Gastroesophageal sphincter (tissue), 4 donors: ENCODE results near the gene BRD7. TPM values are rescaled to one million over a fixed set of nuclear protein-coding genes. Genes with fewer than 3 reads are reported as not detected.

Experiments
- ATAC-seq: fragments of 150-250 bp; one replicate; pipeline ENCODE4 v1.9.1; 2016; ENCODE audit warnings: mild to moderate bottlenecking, moderate library complexity
- H3K27ac ChIP-seq, 4 donors: fragments of 200-600 bp; sonication (generic) in 3 of 4; 1 replicate in 3 of 4; 2 replicates in 1 of 4; pipeline ENCODE4 v1.5.1; 2016 to 2019
- H3K27me3 ChIP-seq: fragments of 200-600 bp; sonication (generic); one replicate; pipeline ENCODE4 v1.5.1; 2019
- H3K36me3 ChIP-seq, 2 donors: fragments of 200-600 bp; sonication (generic); one replicate each; pipeline ENCODE4 v1.5.1; 2019; ENCODE audit warnings: control low read depth in 1 of 2
- H3K4me1 ChIP-seq, 3 donors: fragments of 200-600 bp; sonication (generic); 1 replicate in 2 of 3; 2 replicates in 1 of 3; pipeline ENCODE4 v1.5.1; 2016 to 2019; ENCODE audit warnings: control low read depth in 2 of 3
- H3K4me3 ChIP-seq, 2 donors: fragments of 200-600 bp; sonication (generic); one replicate each; pipeline ENCODE4 v1.5.1; 2019; ENCODE audit warnings: mild to moderate bottlenecking in 1 of 2, moderate library complexity in 1 of 2
- H3K9me3 ChIP-seq, 3 donors: fragments of 200-600 bp; sonication (generic); one replicate each; pipeline ENCODE4 v1.5.1; 2017 to 2019; ENCODE audit warnings: control low read depth in 2 of 3
- CTCF ChIP-seq, 4 experiments: fragments of 200-600 bp in 2 of 4; fragments of 450-650 bp in 2 of 4; sonication (generic) in 1 of 4; IDR thresholded peaks; one replicate each; pipeline ENCODE4 v1.5.1; 2017 to 2019; ENCODE audit warnings: antibody characterized with exemption in 4 of 4, mild to moderate bottlenecking in 2 of 4, moderate library complexity in 2 of 4
- EP300 ChIP-seq: sonication (generic); formaldehyde crosslinking; IDR thresholded peaks from one replicate; pipeline ENCODE4 v1.6.1; 2017; ENCODE audit warnings: antibody characterized with exemption, mild to moderate bottlenecking
- POLR2A ChIP-seq, 2 donors: fragments of 450-650 bp; IDR thresholded peaks; one replicate each; pipeline ENCODE4 v1.6.1; 2017; ENCODE audit warnings: antibody characterized with exemption in 2 of 2, mild to moderate bottlenecking in 2 of 2, moderate library complexity in 1 of 2
- POLR2AphosphoS5 ChIP-seq: sonication (generic); formaldehyde crosslinking; IDR thresholded peaks from one replicate; pipeline ENCODE4 v1.6.1; 2017; ENCODE audit warnings: antibody characterized with exemption
- WGBS, 2 donors: methylation state at CpG; one replicate each; pipeline ENCODE4 v1.1.5; 2018; ENCODE audit warnings: low coverage in 1 of 2; 5-methylcytosine and 5-hydroxymethylcytosine counted together
- total RNA-seq, 4 donors: library from RNA; depleted of rRNA; stranded (reverse); fragments of >200 nt; gene quantifications; one replicate each; pipeline ENCODE4 v1.1.0, GENCODE V29; 2016

Gene BRD7
- total RNA-seq, 4 donors from 2014 or later, result 59.1 to 84.0 (median 70.5) TPM

DNA sequence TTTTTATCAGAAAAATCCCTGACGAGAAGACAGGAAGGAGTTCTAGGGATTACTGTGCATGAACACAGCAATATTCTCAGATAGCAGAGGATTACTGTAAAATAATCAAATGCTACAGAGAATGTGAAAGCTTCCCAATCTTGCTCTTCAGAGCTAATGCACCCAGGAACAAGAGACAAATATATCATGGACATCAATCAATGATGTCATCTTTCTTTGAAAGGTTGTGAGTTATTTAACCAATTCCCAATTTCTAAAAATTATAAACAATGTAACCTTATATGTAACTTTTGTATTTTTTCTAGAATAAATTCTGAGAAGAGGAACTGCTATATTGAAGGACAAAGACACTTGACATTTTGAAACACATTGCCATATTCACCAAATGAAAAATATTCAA lies 46.5 kb downstream of the BRD7 start:
- H3K36me3 ChIP-seq, result peaks cover 7 to 89% of the 10 kb centered on the region in 2 donors
- no peak overlapping the region for H3K4me3 ChIP-seq
- no peak for TF ChIP-seq POLR2AphosphoS5
- TF ChIP-seq CTCF (IDR thresholded peaks at IDR 0.05), result no peak
- no peak for TF ChIP-seq POLR2A (IDR thresholded peaks at IDR 0.05)
- TF ChIP-seq EP300, result no peak
- H3K4me1 ChIP-seq, result peaks cover 0 to 31% (median 0%) of the 10 kb centered on the region in 3 donors
- no peaks in the 10 kb centered on the region for H3K27me3 ChIP-seq
- H3K9me3 ChIP-seq, result no peaks in the 10 kb centered on the region
- no peak for ATAC-seq
- no peak overlapping the region for H3K27ac ChIP-seq
- WGBS, 2 donors, result 74 to 89% methylated on average over 1 of the region's 1 CpG

- Histone ChIP-seq H3K4me1 (peaks cover 0 to 26% (median 0%) of the 10 kb centered on the region in 3 donors), H3K27ac (no peak overlapping the region), H3K27me3 (no peaks in the 10 kb centered on the region), H3K4me3 (no peak overlapping the region), H3K36me3 (peaks cover 7 to 95% of the 10 kb centered on the region in 2 donors), H3K9me3 (no peaks in the 10 kb centered on the region)
- 86 to 92% methylated on average over 4 to 5 of the region's 5 CpGs for WGBS, 2 donors
- TF ChIP-seq CTCF (IDR thresholded peaks at IDR 0.05) (no peak), EP300 (no peak), POLR2AphosphoS5 (no peak), POLR2A (IDR thresholded peaks at IDR 0.05) (no peak)
- no peak for ATAC-seq
Measured at GRCh38 chr16:50320310-50320709, 48.5 kb downstream of the BRD7 start.

GRCh38 chr16:50318796-50319578 lies 49.8 kb downstream of the BRD7 start:
- Histone ChIP-seq H3K4me3 (no peak overlapping the region), H3K27me3 (no peaks in the 10 kb centered on the region), H3K27ac (no peak overlapping the region), H3K36me3 (peaks cover 7 to 95% of the 10 kb centered on the region in 2 donors), H3K4me1 (peaks cover 0 to 14% (median 0%) of the 10 kb centered on the region in 3 donors), H3K9me3 (no peaks in the 10 kb centered on the region)
- WGBS, 2 donors, result 87 to 88% methylated on average over 9 of the region's 9 CpGs
- no peak for ATAC-seq
- no peak for TF ChIP-seq EP300
- TF ChIP-seq POLR2AphosphoS5, result no peak
- no peak for TF ChIP-seq CTCF (IDR thresholded peaks at IDR 0.05)

DNA sequence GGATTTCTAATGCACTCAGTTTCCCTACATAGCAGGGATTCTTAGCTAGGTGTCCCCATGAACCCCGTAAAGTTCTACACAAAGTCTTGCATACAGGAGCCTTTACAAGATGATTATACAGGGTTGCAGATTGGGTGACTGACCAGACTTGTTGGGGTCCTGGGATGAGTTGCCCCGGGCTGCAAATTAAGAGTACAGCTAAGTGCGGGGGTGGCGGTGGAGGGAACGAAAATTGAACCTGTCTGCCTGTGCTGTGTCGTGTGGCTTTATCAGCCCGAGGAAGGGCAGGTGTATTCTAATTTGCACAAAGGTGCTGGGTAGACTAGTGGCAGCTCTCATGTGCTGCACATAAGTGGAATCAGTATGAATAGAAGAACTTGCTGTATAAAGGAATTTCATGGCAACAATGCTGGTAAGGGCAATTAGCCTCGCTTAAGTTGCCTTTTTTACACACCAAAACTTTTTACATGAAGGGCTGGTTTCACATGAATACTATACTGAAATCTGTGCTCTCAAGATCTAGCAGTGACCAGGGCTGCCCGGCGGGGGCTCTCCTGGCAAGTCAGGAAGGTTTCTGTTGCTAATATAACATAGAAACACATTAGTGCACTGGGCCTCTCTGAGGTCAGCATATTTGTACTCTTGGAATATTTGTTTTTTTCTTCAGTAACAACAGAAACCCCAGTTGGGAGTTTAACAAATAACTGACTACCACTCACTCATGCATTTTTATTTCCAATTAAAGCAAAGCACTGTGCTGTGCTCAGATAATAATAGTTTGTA lies 51.7 kb downstream of the BRD7 start:
- Histone ChIP-seq H3K9me3 (no peaks in the 10 kb centered on the region), H3K4me1 (no peaks in the 10 kb centered on the region), H3K36me3 (peaks cover 7 to 99% of the 10 kb centered on the region in 2 donors), H3K4me3 (no peak overlapping the region), H3K27me3 (no peaks in the 10 kb centered on the region), H3K27ac (no peak overlapping the region)
- ATAC-seq, result no peak
- WGBS, 2 donors, result 61 to 89% methylated on average over 3 to 5 of the region's 10 CpGs
- no peak for TF ChIP-seq EP300
- no peak for TF ChIP-seq POLR2AphosphoS5
- TF ChIP-seq CTCF (IDR thresholded peaks at IDR 0.05), result no peak
- no peak for TF ChIP-seq POLR2A (IDR thresholded peaks at IDR 0.05)
